Measurements from ENCODE around the gene CIRBP. TPM values are rescaled to one million over a fixed set of nuclear protein-coding genes. Genes with fewer than 3 reads are reported as not detected.
A peak's percentile ranks its signal among the peaks of the same experiment; 100 is the strongest.

CIRBP gene
- total RNA-seq, 1 donor: 245 TPM

- H3K4me3 ChIP-seq (ENCODE audit: low read depth, low read length): peak overlapping the region; percentile 87
- no peak for TF ChIP-seq CTCF (IDR thresholded peaks at IDR 0.05; ENCODE audit: insufficient read depth, low read length)
- no peak for DNase-seq (ENCODE audit: low read depth)
Measured at GRCh38 chr19:1271528-1272422, 2.6 kb downstream of the CIRBP start.

GRCh38 chr19:1272423-1273262, 3.5 kb downstream of the CIRBP start:
- TF ChIP-seq CTCF (IDR thresholded peaks at IDR 0.05; ENCODE audit: insufficient read depth, low read length): no peak
- peak overlapping the region; percentile 87 for H3K4me3 ChIP-seq (ENCODE audit: low read depth, low read length)
- DNase-seq (ENCODE audit: low read depth): no peak

GRCh38 chr19:1273263-1274041, 4.3 kb downstream of the CIRBP start:
- DNase-seq (ENCODE audit: low read depth): no peak
- no peak for TF ChIP-seq CTCF (IDR thresholded peaks at IDR 0.05; ENCODE audit: insufficient read depth, low read length)
- H3K4me3 ChIP-seq (ENCODE audit: low read depth, low read length): no peak overlapping the region

- peak overlapping the region; percentile 60 for H3K4me3 ChIP-seq (ENCODE audit: low read depth, low read length)
- TF ChIP-seq CTCF (IDR thresholded peaks at IDR 0.05; ENCODE audit: insufficient read depth, low read length): peak; percentile 4
- DNase-seq (ENCODE audit: low read depth): no peak
Measured at GRCh38 chr19:1274081-1274851, 5.1 kb downstream of the CIRBP start.

- no peak for DNase-seq (ENCODE audit: low read depth)
- no peak for TF ChIP-seq CTCF (IDR thresholded peaks at IDR 0.05; ENCODE audit: insufficient read depth, low read length)
- peak overlapping the region; percentile 60 for H3K4me3 ChIP-seq (ENCODE audit: low read depth, low read length)
Measured at GRCh38 chr19:1274852-1275259, 5.7 kb downstream of the CIRBP start.

Measured in fibroblast of the aortic adventitia (primary cell).